Esophagus muscularis mucosa (tissue), 4 donors: ENCODE data around the gene FGFR2.

ENCODE experiments used
- EP300 ChIP-seq: sonication (generic); formaldehyde crosslinking; IDR thresholded peaks from one replicate; pipeline ENCODE4 v1.6.1; 2017; ENCODE audit warnings: antibody characterized with exemption
- POLR2A ChIP-seq: fragments of 450-650 bp; IDR thresholded peaks from one replicate; pipeline ENCODE4 v1.6.1; 2017; ENCODE audit warnings: antibody characterized with exemption, moderate library complexity, mild to moderate bottlenecking, low read depth
- TF ChIP-seq, protein P1 (sequence below), 3 experiments: fragments of 200-600 bp in 2 of 3; fragments of 450-650 bp in 1 of 3; sonication (generic) in 2 of 3; IDR thresholded peaks; one replicate each; pipeline ENCODE4 v1.5.1; 2017 to 2019; ENCODE audit warnings: antibody characterized with exemption in 3 of 3, mild to moderate bottlenecking in 2 of 3, moderate library complexity in 1 of 3

- TF ChIP-seq, protein P1, sequence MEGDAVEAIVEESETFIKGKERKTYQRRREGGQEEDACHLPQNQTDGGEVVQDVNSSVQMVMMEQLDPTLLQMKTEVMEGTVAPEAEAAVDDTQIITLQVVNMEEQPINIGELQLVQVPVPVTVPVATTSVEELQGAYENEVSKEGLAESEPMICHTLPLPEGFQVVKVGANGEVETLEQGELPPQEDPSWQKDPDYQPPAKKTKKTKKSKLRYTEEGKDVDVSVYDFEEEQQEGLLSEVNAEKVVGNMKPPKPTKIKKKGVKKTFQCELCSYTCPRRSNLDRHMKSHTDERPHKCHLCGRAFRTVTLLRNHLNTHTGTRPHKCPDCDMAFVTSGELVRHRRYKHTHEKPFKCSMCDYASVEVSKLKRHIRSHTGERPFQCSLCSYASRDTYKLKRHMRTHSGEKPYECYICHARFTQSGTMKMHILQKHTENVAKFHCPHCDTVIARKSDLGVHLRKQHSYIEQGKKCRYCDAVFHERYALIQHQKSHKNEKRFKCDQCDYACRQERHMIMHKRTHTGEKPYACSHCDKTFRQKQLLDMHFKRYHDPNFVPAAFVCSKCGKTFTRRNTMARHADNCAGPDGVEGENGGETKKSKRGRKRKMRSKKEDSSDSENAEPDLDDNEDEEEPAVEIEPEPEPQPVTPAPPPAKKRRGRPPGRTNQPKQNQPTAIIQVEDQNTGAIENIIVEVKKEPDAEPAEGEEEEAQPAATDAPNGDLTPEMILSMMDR (IDR thresholded peaks at IDR 0.05): no peak
- TF ChIP-seq EP300 (no peak), POLR2A (no peak)
Measured at GRCh38 chr10:121624836-121625486, 26.7 kb upstream of the FGFR2 start.
